ENCODE data around the gene SYT12. TPM values are rescaled to one million over a fixed set of nuclear protein-coding genes. Genes with fewer than 3 reads are reported as not detected.

The SYT12 gene
- total and polyA plus RNA-seq, 9 of the 15 experiments (the other 6 are each of a cell fraction or from before 2014, with no cell fraction given): 0.03 to 0.11 (median 0.03) TPM; not detected in 4

DNA sequence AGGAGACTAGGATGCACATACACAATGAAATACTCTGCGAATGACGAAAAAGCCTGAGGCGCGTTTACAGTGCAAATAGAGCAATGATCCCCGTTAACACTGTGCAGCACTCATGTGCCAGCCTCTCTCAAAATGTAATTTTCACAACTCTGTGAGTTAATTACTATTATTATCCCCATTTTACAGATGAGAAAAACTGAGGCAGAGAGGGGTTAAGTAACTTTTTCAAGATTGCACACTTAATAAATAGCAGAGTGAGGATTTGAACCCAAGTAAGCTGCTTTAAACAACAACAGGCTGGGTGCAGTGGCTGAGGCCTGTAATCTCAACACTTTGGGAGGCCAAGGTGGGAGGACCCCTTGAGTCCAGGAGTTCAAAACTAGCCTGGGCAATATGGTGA, 21.6 kb upstream of the SYT12 start (continued):
- TF ChIP-seq, protein P1, sequence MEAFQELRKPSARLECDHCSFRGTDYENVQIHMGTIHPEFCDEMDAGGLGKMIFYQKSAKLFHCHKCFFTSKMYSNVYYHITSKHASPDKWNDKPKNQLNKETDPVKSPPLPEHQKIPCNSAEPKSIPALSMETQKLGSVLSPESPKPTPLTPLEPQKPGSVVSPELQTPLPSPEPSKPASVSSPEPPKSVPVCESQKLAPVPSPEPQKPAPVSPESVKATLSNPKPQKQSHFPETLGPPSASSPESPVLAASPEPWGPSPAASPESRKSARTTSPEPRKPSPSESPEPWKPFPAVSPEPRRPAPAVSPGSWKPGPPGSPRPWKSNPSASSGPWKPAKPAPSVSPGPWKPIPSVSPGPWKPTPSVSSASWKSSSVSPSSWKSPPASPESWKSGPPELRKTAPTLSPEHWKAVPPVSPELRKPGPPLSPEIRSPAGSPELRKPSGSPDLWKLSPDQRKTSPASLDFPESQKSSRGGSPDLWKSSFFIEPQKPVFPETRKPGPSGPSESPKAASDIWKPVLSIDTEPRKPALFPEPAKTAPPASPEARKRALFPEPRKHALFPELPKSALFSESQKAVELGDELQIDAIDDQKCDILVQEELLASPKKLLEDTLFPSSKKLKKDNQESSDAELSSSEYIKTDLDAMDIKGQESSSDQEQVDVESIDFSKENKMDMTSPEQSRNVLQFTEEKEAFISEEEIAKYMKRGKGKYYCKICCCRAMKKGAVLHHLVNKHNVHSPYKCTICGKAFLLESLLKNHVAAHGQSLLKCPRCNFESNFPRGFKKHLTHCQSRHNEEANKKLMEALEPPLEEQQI (IDR thresholded peaks at IDR 0.05): no peak
- TF ChIP-seq ZNF644 (tag; IDR thresholded peaks at IDR 0.05; ENCODE audit: low read depth): no peak
- TF ChIP-seq, protein P2, sequence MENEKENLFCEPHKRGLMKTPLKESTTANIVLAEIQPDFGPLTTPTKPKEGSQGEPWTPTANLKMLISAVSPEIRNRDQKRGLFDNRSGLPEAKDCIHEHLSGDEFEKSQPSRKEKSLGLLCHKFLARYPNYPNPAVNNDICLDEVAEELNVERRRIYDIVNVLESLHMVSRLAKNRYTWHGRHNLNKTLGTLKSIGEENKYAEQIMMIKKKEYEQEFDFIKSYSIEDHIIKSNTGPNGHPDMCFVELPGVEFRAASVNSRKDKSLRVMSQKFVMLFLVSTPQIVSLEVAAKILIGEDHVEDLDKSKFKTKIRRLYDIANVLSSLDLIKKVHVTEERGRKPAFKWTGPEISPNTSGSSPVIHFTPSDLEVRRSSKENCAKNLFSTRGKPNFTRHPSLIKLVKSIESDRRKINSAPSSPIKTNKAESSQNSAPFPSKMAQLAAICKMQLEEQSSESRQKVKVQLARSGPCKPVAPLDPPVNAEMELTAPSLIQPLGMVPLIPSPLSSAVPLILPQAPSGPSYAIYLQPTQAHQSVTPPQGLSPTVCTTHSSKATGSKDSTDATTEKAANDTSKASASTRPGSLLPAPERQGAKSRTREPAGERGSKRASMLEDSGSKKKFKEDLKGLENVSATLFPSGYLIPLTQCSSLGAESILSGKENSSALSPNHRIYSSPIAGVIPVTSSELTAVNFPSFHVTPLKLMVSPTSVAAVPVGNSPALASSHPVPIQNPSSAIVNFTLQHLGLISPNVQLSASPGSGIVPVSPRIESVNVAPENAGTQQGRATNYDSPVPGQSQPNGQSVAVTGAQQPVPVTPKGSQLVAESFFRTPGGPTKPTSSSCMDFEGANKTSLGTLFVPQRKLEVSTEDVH (IDR thresholded peaks at IDR 0.05; ENCODE audit: low read depth, partially characterized antibody): no peak
- no peak for TF ChIP-seq CTBP1 (IDR thresholded peaks at IDR 0.05; ENCODE audit: borderline replicate concordance)
- no peak for TF ChIP-seq GABPB2 (CRISPR knock-in tag; conservative IDR thresholded peaks at IDR 0.05)
- TF ChIP-seq HDAC2 (IDR thresholded peaks at IDR 0.05): peak; percentile 64; the same call in 1 of the 2 replicates
- no peak for TF ChIP-seq TAF1 (IDR thresholded peaks at IDR 0.05; ENCODE audit: control insufficient read depth, extremely low read depth, insufficient read depth, low read length, severe bottlenecking)
- peak; percentile 86 for TF ChIP-seq RBM25 (IDR thresholded peaks at IDR 0.05; ENCODE audit: low read depth, low read length, severe bottlenecking)
- TF ChIP-seq, protein P3, sequence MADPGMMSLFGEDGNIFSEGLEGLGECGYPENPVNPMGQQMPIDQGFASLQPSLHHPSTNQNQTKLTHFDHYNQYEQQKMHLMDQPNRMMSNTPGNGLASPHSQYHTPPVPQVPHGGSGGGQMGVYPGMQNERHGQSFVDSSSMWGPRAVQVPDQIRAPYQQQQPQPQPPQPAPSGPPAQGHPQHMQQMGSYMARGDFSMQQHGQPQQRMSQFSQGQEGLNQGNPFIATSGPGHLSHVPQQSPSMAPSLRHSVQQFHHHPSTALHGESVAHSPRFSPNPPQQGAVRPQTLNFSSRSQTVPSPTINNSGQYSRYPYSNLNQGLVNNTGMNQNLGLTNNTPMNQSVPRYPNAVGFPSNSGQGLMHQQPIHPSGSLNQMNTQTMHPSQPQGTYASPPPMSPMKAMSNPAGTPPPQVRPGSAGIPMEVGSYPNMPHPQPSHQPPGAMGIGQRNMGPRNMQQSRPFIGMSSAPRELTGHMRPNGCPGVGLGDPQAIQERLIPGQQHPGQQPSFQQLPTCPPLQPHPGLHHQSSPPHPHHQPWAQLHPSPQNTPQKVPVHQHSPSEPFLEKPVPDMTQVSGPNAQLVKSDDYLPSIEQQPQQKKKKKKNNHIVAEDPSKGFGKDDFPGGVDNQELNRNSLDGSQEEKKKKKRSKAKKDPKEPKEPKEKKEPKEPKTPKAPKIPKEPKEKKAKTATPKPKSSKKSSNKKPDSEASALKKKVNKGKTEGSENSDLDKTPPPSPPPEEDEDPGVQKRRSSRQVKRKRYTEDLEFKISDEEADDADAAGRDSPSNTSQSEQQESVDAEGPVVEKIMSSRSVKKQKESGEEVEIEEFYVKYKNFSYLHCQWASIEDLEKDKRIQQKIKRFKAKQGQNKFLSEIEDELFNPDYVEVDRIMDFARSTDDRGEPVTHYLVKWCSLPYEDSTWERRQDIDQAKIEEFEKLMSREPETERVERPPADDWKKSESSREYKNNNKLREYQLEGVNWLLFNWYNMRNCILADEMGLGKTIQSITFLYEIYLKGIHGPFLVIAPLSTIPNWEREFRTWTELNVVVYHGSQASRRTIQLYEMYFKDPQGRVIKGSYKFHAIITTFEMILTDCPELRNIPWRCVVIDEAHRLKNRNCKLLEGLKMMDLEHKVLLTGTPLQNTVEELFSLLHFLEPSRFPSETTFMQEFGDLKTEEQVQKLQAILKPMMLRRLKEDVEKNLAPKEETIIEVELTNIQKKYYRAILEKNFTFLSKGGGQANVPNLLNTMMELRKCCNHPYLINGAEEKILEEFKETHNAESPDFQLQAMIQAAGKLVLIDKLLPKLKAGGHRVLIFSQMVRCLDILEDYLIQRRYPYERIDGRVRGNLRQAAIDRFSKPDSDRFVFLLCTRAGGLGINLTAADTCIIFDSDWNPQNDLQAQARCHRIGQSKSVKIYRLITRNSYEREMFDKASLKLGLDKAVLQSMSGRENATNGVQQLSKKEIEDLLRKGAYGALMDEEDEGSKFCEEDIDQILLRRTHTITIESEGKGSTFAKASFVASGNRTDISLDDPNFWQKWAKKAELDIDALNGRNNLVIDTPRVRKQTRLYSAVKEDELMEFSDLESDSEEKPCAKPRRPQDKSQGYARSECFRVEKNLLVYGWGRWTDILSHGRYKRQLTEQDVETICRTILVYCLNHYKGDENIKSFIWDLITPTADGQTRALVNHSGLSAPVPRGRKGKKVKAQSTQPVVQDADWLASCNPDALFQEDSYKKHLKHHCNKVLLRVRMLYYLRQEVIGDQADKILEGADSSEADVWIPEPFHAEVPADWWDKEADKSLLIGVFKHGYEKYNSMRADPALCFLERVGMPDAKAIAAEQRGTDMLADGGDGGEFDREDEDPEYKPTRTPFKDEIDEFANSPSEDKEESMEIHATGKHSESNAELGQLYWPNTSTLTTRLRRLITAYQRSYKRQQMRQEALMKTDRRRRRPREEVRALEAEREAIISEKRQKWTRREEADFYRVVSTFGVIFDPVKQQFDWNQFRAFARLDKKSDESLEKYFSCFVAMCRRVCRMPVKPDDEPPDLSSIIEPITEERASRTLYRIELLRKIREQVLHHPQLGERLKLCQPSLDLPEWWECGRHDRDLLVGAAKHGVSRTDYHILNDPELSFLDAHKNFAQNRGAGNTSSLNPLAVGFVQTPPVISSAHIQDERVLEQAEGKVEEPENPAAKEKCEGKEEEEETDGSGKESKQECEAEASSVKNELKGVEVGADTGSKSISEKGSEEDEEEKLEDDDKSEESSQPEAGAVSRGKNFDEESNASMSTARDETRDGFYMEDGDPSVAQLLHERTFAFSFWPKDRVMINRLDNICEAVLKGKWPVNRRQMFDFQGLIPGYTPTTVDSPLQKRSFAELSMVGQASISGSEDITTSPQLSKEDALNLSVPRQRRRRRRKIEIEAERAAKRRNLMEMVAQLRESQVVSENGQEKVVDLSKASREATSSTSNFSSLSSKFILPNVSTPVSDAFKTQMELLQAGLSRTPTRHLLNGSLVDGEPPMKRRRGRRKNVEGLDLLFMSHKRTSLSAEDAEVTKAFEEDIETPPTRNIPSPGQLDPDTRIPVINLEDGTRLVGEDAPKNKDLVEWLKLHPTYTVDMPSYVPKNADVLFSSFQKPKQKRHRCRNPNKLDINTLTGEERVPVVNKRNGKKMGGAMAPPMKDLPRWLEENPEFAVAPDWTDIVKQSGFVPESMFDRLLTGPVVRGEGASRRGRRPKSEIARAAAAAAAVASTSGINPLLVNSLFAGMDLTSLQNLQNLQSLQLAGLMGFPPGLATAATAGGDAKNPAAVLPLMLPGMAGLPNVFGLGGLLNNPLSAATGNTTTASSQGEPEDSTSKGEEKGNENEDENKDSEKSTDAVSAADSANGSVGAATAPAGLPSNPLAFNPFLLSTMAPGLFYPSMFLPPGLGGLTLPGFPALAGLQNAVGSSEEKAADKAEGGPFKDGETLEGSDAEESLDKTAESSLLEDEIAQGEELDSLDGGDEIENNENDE (IDR thresholded peaks at IDR 0.05; ENCODE audit: low read depth, low read length): no peak
- no peak for TF ChIP-seq ZNF778 (CRISPR knock-in tag; IDR thresholded peaks at IDR 0.05)
- TF ChIP-seq FOXJ2 (tag; IDR thresholded peaks at IDR 0.05): no peak

Data from K562 (cell line).